ENCODE measurements around the gene PDCD7.
"Not testable (repeated sequence)": the region's sequence is repeated elsewhere in the genome, so short reads cannot be mapped to it uniquely, and the experiment has no call there.

PDCD7 gene

DNA sequence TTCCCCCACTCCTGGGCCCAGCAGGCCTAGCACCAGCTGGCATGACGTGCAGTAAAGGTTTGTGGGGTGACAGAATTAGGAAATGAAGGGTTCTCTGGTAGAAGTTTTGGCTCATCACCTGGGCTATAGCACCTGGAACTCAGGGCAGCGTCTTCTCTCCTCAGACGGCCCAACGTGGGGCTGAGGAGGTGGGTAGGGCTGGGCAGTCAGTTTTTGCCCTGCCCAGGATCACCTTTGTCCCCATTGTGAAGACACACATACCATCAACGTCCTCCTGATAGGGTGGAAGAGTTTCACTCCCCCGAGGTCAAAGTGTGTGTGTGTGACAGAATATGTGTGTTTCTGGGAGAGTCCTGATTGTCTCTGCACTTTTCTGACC, 45.0 kb downstream of the PDCD7 start:
- no peak for DNase-seq

- no peak for DNase-seq
Observed at GRCh38 chr15:65087873-65088642, 45.5 kb downstream of the PDCD7 start.

- no peak for DNase-seq
Observed at GRCh38 chr15:65087411-65087810, 46.2 kb downstream of the PDCD7 start.

DNA sequence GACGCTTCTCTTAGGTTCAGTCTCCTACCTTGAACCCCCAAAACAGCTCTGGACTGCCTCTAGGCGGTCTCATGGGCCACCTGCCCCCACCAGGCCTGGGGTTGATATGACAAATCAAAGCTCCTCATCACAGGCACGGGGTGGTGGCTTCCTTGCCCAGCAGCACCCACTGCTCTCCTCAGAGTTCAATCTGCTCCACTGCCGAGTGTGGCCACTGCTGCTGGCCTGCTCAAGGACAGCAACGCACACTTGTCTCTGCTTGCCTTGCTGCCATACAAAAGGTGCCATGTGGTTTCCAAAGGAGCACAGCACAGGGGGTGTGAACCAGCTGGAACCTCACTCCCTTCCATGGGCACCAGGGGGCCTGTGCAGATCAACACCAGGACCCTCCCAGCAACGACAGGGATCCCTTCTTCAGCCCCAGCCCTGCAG, 46.9 kb downstream of the PDCD7 start:
- DNase-seq: peak; percentile 1

- DNase-seq: no peak
Observed at GRCh38 chr15:65085990-65086679, 47.5 kb downstream of the PDCD7 start.

DNA sequence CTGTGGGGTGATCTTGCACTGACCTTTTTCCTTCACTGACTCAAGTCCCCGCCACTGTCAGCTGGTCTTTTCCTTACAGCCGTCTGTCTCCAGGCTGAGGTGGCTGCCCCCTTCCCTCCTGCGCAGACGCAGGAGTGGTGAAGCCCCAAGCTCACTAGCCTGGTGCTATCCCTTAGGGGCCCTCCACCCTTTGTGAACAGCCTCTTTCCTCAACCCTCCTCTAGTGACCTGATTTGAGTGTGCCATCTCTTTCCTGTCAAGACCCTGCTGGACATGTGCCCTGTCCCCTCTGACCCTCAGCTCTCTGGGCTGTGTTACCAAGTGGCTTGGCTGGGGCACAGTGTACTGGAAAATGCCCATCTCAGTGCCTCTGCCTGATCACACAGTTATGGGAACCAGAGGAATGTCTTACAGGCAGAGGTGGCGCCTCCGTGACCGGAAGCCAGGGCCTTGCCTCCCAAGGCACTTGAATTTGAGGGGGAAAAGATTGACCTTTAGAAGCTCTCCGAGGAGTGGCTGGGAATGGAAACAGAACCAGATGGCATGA, 48.3 kb downstream of the PDCD7 start:
- no peak for DNase-seq

DNA sequence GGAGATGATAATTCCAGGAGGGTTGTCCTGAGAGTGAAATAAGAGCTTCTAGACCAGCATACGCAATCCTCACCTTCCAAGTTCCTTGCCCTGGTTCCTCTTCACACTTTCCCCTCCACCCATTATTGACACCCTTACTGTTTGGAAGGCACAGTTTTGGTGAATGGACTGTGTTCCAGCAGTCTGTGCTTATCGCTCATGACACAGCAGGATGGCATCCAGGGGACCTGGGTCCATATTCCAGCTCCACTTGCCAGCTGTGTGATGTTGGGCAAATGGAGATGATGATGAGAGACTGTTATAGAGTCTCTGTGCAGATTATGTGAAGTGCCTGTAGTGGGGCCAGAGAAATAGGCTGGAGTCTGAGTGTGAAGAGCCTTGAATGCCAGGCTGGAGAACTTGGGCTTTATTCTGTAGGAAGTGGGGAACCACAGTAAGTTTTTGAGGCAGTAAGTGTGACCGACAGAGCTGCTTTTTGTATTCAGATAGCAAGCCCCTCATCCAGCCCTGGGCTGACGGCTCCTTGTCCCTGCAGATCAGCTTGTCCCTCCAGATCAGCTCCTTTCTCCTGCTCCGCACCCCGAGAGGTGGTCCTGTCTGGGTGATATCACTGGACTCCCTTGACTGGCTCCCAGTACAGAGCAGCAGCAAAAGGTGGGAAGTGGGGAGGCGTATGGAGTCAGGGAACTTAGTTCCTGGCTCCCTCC, 49.0 kb downstream of the PDCD7 start:
- DNase-seq: no peak

DNA sequence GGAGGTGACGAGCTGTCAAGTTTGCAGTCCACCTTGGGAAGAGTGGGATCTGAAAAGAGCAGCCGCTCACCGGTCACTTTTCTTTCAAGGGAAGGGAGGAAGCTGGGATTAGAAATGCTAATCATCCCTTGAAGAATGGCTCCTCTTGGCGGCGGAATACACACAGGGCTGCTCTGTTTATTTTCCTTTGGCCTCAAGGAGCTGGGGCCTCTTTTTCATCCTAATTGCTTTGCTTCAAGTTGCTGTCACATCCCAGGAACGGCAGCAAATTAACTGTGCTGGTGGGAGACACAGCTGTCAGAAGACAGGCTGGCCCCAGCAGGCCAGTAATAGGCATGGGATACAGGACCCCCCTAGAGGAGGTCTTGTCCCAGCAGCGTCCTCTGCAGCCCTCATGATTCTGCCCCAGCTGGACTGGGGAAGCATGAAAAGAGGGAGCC, 50.3 kb downstream of the PDCD7 start:
- no peak for DNase-seq

DNA sequence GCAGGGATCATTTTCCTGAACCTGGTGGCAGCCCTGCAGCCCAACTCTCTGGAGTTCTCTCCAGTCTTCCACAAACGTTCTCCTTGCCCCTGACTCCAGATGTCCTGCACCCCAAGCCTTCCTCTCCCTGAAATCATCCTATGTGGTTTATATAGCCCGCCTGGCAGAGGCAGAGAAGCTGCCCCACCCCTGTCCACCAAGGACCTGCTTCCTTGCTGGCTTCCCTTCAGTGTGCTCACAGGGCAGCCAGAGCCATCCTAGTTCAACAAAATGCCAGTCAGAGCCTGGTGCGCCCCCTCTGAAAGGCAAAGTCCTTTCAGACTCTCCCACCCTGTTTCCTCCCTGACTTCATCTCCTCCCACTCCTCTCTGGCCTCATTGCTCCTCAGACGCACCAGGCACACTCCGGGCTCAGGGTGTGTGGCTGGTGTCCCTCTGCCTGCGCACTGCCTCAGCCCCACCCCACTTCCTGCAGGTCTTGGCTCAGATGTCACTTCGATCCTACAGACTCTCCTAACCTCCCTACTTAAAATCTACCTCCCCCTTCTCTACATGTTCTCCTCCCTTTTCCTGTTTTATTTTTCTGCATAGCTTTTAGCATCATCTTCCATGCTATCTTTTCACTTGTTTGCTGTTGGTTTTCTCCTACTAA, 51.2 kb downstream of the PDCD7 start:
- DNase-seq: no peak

DNA sequence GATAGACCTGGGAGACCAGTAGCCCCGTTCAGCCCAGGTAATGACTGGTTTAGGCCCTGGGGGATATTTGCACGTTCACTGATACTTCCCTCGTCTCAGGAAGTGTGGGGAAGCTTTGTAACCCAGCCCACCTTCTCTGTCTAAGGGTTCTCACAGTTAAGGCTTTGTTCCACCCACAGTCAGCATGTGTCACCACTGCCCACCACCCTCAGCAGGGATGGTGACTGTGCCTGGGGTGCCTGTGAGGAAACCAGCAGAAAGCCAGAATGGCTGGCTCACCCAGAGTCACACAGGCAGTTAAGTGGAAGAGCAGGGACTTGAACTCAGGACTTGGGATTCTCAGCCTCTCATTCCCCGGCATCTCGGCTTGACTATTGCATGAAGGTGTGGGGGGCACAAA, 51.9 kb downstream of the PDCD7 start:
- DNase-seq: no peak

GRCh38 chr15:65081270-65081669, 52.3 kb downstream of the PDCD7 start:
- DNase-seq: no peak

- no peak for DNase-seq
Observed at GRCh38 chr15:65079580-65079979, 54.0 kb downstream of the PDCD7 start.

DNA sequence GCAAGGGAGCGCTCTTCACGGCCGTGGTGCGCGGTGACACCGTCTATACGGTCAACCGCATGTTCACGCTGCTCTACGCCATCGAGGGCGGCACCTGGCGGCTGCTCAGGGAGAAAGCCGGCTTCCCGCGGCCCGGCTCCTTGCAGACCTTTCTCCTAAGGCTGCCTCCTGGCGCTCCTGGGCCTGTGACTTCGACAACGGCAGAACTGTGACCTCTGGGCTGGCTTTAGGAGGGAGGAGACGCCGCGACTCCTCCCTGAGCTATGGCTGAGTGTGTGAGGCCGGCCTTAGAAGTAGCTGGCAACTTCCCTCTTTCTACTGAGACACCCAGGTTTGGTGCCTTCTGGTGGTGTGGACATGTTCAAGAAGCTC, 55.6 kb downstream of the PDCD7 start:
- no peak for DNase-seq

- DNase-seq: no peak
Observed at GRCh38 chr15:65077291-65077980, 56.2 kb downstream of the PDCD7 start.

- no peak for DNase-seq
Observed at GRCh38 chr15:65076486-65077290, 56.9 kb downstream of the PDCD7 start, which contains the start of gene KBTBD13. Gene KBTBD13 (plus strand): TSS chr15:65076746. CDS start chr15:65076816, 70 bp downstream.

DNA sequence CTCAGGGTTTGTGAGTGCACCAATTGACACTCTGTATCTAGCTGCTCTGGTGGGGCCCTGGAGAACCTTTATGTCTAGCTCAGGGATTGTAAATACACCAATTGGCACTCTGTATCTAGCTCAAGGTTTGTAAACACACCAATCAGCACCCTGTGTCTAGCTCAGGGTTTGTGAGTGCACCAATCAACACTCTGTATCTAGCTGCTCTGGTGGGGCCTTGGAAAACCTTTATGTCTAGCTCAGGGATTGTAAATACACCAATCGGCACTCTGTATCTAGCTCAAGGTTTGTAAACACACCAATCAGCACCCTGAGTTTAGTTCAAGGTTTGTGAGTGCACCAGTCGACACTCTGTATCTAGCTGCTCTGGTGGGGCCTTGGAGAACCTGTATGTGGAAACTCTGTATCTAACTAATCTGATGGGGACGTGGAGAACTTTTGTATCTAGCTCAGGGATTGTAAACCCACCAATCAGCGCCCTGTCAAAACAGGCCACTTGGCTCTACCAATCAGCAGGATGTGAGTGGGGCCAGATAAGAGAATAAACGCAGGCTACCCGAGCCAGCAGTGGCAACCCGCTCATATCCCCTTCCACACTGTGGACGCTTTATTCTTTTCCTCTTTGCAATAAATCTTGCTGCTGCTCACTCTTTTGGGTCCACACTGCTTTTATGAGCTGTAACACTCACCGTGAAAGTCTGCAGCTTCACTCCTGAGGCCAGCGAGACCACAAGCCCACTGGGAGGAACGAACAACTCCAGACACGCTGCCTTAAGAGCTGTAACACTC, 57.8 kb downstream of the PDCD7 start:
- not testable (repeated sequence) for DNase-seq

DNA sequence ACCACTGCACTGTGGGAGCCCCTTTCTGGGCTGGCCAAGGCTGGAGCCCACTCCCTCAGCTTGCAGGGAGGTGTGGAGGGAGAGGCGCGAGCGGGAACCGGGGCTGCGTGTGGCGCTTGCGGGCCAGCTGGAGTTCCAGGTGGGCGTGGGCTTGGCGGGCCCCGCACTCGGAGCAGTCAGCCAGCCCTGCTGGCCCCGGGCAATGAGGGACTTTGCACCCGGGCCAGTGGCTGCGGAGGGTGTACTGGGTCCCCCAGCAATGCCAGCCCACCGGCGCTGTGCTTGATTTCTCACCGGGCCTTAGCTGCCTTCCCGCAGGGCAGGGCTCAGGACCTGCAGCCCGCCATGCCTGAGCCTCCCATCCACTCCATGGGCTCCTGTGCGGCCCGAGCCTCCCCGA, 58.7 kb downstream of the PDCD7 start:
- DNase-seq: not testable (repeated sequence)

- no peak for DNase-seq
Observed at GRCh38 chr15:65072617-65073016, 61.0 kb downstream of the PDCD7 start.

- no peak for DNase-seq
Observed at GRCh38 chr15:65072027-65072426, 61.6 kb downstream of the PDCD7 start.

DNA sequence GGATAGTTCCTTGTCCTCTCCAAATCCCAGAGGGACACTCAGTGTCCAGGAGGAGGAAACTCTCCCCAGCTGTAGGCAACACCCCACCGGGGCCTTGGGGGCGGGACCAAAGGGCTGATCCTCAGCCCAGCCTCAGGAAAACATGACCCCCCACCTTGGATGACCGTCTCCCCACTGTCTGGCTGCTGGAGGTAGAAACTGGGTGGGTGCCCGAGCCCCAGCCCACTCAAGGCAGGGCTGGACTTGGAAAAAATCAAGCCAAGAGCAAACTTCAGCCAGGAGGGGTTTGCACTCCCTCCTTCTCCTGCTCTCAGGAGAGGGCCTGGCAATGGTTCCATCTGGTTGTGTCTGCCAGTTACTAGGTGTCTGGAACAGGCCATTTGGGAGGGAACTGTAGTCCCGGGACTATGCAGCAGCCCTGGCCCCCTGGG, 62.2 kb downstream of the PDCD7 start:
- no peak for DNase-seq

Data from NCI-H1694 (cell line).